Measurements from ENCODE around the gene UNC93B1.

The UNC93B1 gene

GRCh38 chr11:68024508-68024907 is 20.6 kb upstream of the UNC93B1 start:
- DNase-seq (ENCODE audit: low read depth in 2 of 3, low spot score in 1 of 3), result no peak

- DNase-seq (ENCODE audit: low read depth in 2 of 3, low spot score in 1 of 3), result no peak
Observed at GRCh38 chr11:68022531-68022930, 18.6 kb upstream of the UNC93B1 start.

- DNase-seq (ENCODE audit: low read depth in 2 of 3, low spot score in 1 of 3), result no peak
Observed at GRCh38 chr11:68021167-68021787, 17.4 kb upstream of the UNC93B1 start.

- DNase-seq (ENCODE audit: low read depth in 2 of 3, low spot score in 1 of 3), result no peak
Observed at GRCh38 chr11:68020575-68020974, 16.7 kb upstream of the UNC93B1 start.

- DNase-seq (ENCODE audit: low read depth in 2 of 3, low spot score in 1 of 3), result no peak
Observed at GRCh38 chr11:68019486-68019885, 15.6 kb upstream of the UNC93B1 start.

- DNase-seq (ENCODE audit: low read depth in 2 of 3, low spot score in 1 of 3), result no peak
Observed at GRCh38 chr11:68018730-68019190, 14.9 kb upstream of the UNC93B1 start.

- DNase-seq (ENCODE audit: low read depth in 2 of 3, low spot score in 1 of 3), result no peak
Observed at GRCh38 chr11:68017980-68018729, 14.3 kb upstream of the UNC93B1 start.

- no peak for DNase-seq (ENCODE audit: low read depth in 2 of 3, low spot score in 1 of 3)
Observed at GRCh38 chr11:68016904-68017817, 13.3 kb upstream of the UNC93B1 start.

- DNase-seq (ENCODE audit: low read depth in 2 of 3, low spot score in 1 of 3), result no peak
Observed at GRCh38 chr11:68016161-68016903, 12.4 kb upstream of the UNC93B1 start.

- DNase-seq (ENCODE audit: low read depth in 2 of 3, low spot score in 1 of 3), result no peak
Observed at GRCh38 chr11:68015467-68015866, 11.6 kb upstream of the UNC93B1 start.

GRCh38 chr11:68014947-68015447 is 11.1 kb upstream of the UNC93B1 start:
- DNase-seq (ENCODE audit: low read depth in 2 of 3, low spot score in 1 of 3), result no peak

GRCh38 chr11:68014157-68014946 is 10.5 kb upstream of the UNC93B1 start:
- DNase-seq (ENCODE audit: low read depth in 2 of 3, low spot score in 1 of 3), result no peak

- no peak for DNase-seq (ENCODE audit: low read depth in 2 of 3, low spot score in 1 of 3)
Observed at GRCh38 chr11:68013611-68014156, 9.8 kb upstream of the UNC93B1 start.

GRCh38 chr11:68012843-68013610 is 9.1 kb upstream of the UNC93B1 start:
- DNase-seq (ENCODE audit: low read depth in 2 of 3, low spot score in 1 of 3), result no peak

GRCh38 chr11:68012044-68012842 is 8.3 kb upstream of the UNC93B1 start:
- DNase-seq (ENCODE audit: low read depth in 2 of 3, low spot score in 1 of 3), result no peak

GRCh38 chr11:68011051-68011943 is 7.4 kb upstream of the UNC93B1 start:
- DNase-seq (ENCODE audit: low read depth in 2 of 3, low spot score in 1 of 3), result no peak
